MM.1S (cell line): Measurements from ENCODE around the gene KIZ.
"Not testable (repeated sequence)": the region's sequence is repeated elsewhere in the genome, so short reads cannot be mapped to it uniquely, and the experiment has no call there.

Source experiments
- DNase-seq: peaks from one replicate; pipeline ENCODE4 v3.0.0-alpha.2; 2015
- H2AFZ ChIP-seq: fragments of 300-600 bp; sonication (generic); 2 replicates; pipeline ENCODE4 v1.6.0; 2016; ENCODE audit warnings: antibody characterized with exemption, low read length
- H3F3A ChIP-seq: fragments of 300-600 bp; sonication (generic); 2 replicates; pipeline ENCODE4 v1.6.1; 2016; ENCODE audit warnings: mild to moderate bottlenecking, antibody characterized with exemption, low read length, moderate library complexity, mixed read lengths; ENCODE audit not compliant: insufficient read depth
- H3K27ac ChIP-seq: fragments of 300-600 bp; sonication (generic); 2 replicates; pipeline ENCODE4 v1.5.1; 2016; ENCODE audit warnings: mild to moderate bottlenecking, low read length
- H3K27me3 ChIP-seq: fragments of 300-600 bp; sonication (generic); replicated peaks from 2 replicates; pipeline ENCODE4 v1.6.0; 2016; ENCODE audit warnings: low read length; ENCODE audit not compliant: insufficient read depth
- H3K36me3 ChIP-seq: fragments of 300-600 bp; sonication (generic); replicated peaks from 2 replicates; pipeline ENCODE4 v1.6.1; 2016; ENCODE audit warnings: mild to moderate bottlenecking, low read length, mixed read lengths; ENCODE audit not compliant: insufficient read depth
- H3K4me1 ChIP-seq: fragments of 300-600 bp; sonication (generic); 2 replicates; pipeline ENCODE4 v1.6.1; 2016; ENCODE audit warnings: low read length, mixed read lengths
- H3K4me2 ChIP-seq: fragments of 300-600 bp; sonication (generic); 2 replicates; pipeline ENCODE4 v1.6.0; 2016; ENCODE audit warnings: low read depth, low read length
- H3K4me3 ChIP-seq: fragments of 300-600 bp; sonication (generic); 2 replicates; pipeline ENCODE4 v1.5.1; 2016; ENCODE audit warnings: low read length, mixed read lengths
- H3K79me2 ChIP-seq: fragments of 300-600 bp; sonication (generic); 2 replicates; pipeline ENCODE4 v1.6.1; 2016; ENCODE audit warnings: mixed run types, low read length, mixed read lengths
- H3K9ac ChIP-seq: fragments of 300-600 bp; sonication (generic); 2 replicates; pipeline ENCODE4 v1.6.1; 2016; ENCODE audit warnings: low read length, mixed read lengths
- H3K9me2 ChIP-seq: fragments of 300-600 bp; sonication (generic); replicated peaks from 2 replicates; pipeline ENCODE4 v1.6.1; 2016; ENCODE audit warnings: mild to moderate bottlenecking, low read length, mixed read lengths; ENCODE audit not compliant: insufficient read depth
- H3K9me3 ChIP-seq: fragments of 300-600 bp; sonication (generic); replicated peaks from 2 replicates; pipeline ENCODE4 v1.6.1; 2016; ENCODE audit warnings: mild to moderate bottlenecking, low read length, mixed read lengths; ENCODE audit not compliant: insufficient read depth
- H4K20me1 ChIP-seq: fragments of 300-600 bp; sonication (generic); 2 replicates; pipeline ENCODE4 v1.6.1; 2016; ENCODE audit warnings: mild to moderate bottlenecking, low read length, moderate library complexity, mixed read lengths; ENCODE audit not compliant: insufficient read depth
- EZH2 ChIP-seq: fragments of 300-600 bp; sonication (generic); optimal IDR thresholded peaks from 2 replicates; pipeline ENCODE3; 2017; ENCODE audit warnings: low read depth, mild to moderate bottlenecking, antibody characterized with exemption, low read length, mixed read lengths
- EZH2phosphoT487 ChIP-seq: fragments of 300-600 bp; sonication (generic); IDR thresholded peaks from 2 replicates; pipeline ENCODE4 v1.6.1; 2018; ENCODE audit warnings: antibody characterized with exemption, low read length
- TF ChIP-seq, protein P1 (sequence below): fragments of 300-600 bp; sonication (generic); IDR thresholded peaks from 2 replicates; pipeline ENCODE4 v1.5.1; 2016; ENCODE audit warnings: antibody characterized with exemption, low read length, mixed read lengths

Gene KIZ

DNA sequence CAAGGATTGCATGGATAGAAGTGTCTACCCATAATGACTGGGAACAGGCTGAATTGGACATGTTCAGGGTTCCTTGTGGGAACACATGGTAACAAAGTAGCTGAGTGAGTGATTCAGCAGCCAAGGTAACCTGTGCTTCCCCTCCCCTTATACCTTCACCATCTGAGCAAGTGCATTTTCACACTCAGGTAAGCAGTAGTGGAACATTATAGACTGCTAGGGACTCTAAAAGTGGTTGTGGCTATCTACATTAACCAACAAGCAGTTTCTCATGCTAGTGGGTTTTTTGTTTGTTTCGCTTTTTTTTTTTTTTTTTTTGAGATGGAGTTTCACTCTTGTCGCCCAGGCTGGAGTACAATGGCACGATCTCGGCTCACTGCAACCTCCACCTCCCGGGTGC is 41.4 kb downstream of the KIZ start:
- no peak overlapping the region for H3K9ac ChIP-seq
- TF ChIP-seq EZH2phosphoT487 (no peak), EZH2 (no peak)
- TF ChIP-seq, protein P1, sequence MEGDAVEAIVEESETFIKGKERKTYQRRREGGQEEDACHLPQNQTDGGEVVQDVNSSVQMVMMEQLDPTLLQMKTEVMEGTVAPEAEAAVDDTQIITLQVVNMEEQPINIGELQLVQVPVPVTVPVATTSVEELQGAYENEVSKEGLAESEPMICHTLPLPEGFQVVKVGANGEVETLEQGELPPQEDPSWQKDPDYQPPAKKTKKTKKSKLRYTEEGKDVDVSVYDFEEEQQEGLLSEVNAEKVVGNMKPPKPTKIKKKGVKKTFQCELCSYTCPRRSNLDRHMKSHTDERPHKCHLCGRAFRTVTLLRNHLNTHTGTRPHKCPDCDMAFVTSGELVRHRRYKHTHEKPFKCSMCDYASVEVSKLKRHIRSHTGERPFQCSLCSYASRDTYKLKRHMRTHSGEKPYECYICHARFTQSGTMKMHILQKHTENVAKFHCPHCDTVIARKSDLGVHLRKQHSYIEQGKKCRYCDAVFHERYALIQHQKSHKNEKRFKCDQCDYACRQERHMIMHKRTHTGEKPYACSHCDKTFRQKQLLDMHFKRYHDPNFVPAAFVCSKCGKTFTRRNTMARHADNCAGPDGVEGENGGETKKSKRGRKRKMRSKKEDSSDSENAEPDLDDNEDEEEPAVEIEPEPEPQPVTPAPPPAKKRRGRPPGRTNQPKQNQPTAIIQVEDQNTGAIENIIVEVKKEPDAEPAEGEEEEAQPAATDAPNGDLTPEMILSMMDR, result no peak
- no peak overlapping the region for H3K4me2 ChIP-seq

DNA sequence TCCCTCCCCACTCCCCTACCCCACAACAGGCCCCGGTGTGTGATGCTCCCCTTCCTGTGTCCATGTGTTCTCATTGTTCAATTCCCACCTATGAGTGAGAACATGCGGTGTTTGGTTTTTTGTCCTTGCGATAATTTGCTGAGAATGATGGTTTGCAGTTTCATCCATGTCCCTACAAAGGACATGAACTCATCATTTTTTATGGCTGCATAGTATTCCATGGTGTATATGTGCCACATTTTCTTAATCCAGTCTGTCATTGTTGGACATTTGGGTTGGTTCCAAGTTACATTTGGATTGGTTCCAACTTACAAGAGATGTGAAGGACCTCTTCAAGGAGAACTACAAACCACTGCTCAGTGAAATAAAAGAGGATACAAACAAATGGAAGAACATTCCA is 42.2 kb downstream of the KIZ start:
- H3K79me2 ChIP-seq, H3K27ac ChIP-seq, H3K27me3 ChIP-seq, H3K9me2 ChIP-seq, H4K20me1 ChIP-seq, H3K9me3 ChIP-seq, DNase-seq, H3F3A ChIP-seq, H3K36me3 ChIP-seq, H3K4me1 ChIP-seq, H2AFZ ChIP-seq, H3K4me3 ChIP-seq, H3K9ac ChIP-seq, H3K4me2 ChIP-seq: not testable (repeated sequence)

More for the DNA sequence above, 41.4 kb downstream of the KIZ start:
- Histone ChIP-seq H3K4me3 (no peak overlapping the region), H3K9me2 (no peaks in the 10 kb centered on the region), H3K9me3 (no peaks in the 10 kb centered on the region), H3K27me3 (no peaks in the 10 kb centered on the region), H3K4me1 (peaks cover 4% of the 10 kb centered on the region; the same call in 1 of the 2 replicates), H3K36me3 (no peaks in the 10 kb centered on the region; the same call in 1 of the 2 replicates), H4K20me1 (no peaks in the 10 kb centered on the region), H3K27ac (no peak overlapping the region), H2AFZ (no peak overlapping the region), H3K79me2 (no peaks in the 10 kb centered on the region), H3F3A (no peaks in the 10 kb centered on the region)
- DNase-seq, result no peak

DNA sequence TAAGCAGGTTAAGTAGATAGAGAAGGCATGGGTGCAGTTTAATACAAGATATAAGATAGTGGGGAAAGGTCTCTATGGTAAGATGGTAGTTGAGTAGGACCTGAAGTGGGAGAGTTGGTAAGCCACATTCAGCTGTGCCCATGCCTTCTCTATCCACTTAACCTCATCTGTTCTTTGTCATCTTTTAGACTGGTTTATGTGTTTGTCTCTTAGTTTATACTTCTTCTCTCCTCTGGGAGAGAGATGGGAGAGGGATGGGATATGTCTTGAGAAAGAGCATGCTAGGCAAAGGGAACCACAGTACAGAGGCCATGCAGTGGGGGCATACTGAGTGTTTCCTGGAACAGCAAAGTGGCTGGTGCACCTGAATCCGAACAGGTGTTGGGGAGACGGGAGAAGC is 46.7 kb downstream of the KIZ start:
- no peak for DNase-seq
- Histone ChIP-seq H3K27ac (no peak overlapping the region), H3K9ac (no peak overlapping the region), H3K9me3 (no peaks in the 10 kb centered on the region), H3F3A (no peaks in the 10 kb centered on the region), H3K4me1 (no peaks in the 10 kb centered on the region), H3K9me2 (no peaks in the 10 kb centered on the region), H3K79me2 (no peaks in the 10 kb centered on the region), H2AFZ (no peak overlapping the region), H3K4me2 (no peak overlapping the region), H3K27me3 (no peaks in the 10 kb centered on the region), H3K36me3 (no peaks in the 10 kb centered on the region), H4K20me1 (no peaks in the 10 kb centered on the region), H3K4me3 (no peak overlapping the region)
- TF ChIP-seq, protein P1, result no peak
- TF ChIP-seq EZH2phosphoT487 (no peak), EZH2 (no peak)

DNA sequence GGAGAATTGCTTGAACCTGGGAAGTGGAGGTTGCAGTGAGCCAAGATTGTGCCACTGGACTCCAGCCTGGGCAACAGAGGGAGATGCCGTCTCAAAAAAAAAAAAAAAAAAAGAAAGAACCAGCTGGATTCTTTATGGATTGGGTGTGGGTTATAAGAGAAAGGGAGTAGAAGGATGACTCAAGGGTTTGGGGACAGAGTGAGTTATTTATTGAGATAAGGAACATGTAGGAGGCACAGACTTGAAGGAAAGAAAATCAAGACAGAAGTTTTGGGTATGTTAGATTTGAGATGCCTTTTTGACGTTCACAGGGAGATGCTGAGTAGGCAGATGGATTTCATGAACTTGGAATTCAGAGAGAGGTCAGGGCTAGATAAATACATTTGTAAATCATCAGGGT is 47.6 kb downstream of the KIZ start:
- Histone ChIP-seq H3K4me2 (no peak overlapping the region), H3K4me3 (no peak overlapping the region), H2AFZ (no peak overlapping the region), H3K27me3 (no peaks in the 10 kb centered on the region), H3F3A (no peaks in the 10 kb centered on the region), H3K27ac (no peak overlapping the region), H3K9me2 (no peaks in the 10 kb centered on the region), H3K4me1 (no peaks in the 10 kb centered on the region), H3K36me3 (no peaks in the 10 kb centered on the region), H3K9me3 (no peaks in the 10 kb centered on the region), H4K20me1 (no peaks in the 10 kb centered on the region), H3K79me2 (no peaks in the 10 kb centered on the region), H3K9ac (no peak overlapping the region)
- TF ChIP-seq, protein P1, result no peak
- TF ChIP-seq EZH2 (no peak), EZH2phosphoT487 (no peak)
- DNase-seq, result no peak
